Thyroid gland (tissue), 4 donors: ENCODE results near the gene CST2. TPM values are rescaled to one million over a fixed set of nuclear protein-coding genes. Genes with fewer than 3 reads are reported as not detected.
"Not testable (repeated sequence)": the region's sequence is repeated elsewhere in the genome, so short reads cannot be mapped to it uniquely, and the experiment has no call there.

Experiments
- DNase-seq, 2 donors: peaks; one replicate each; pipeline ENCODE4 v3.0.0-alpha.2; 2019
- H3K27ac ChIP-seq, 3 donors: fragments of 200-600 bp; sonication (generic); 1 replicate in 2 of 3; 2 replicates in 1 of 3; pipeline ENCODE4 v1.5.1; 2016 to 2019; ENCODE audit warnings: mild to moderate bottlenecking in 1 of 3, moderate library complexity in 1 of 3
- H3K27me3 ChIP-seq: fragments of 200-600 bp; sonication (generic); one replicate; pipeline ENCODE4 v1.5.1; 2019
- H3K36me3 ChIP-seq, 2 donors: fragments of 200-600 bp; sonication (generic); one replicate each; pipeline ENCODE4 v1.5.1; 2016 to 2019
- H3K4me1 ChIP-seq, 2 donors: fragments of 200-600 bp; sonication (generic); one replicate each; pipeline ENCODE4 v1.5.1; 2017 to 2019
- H3K4me3 ChIP-seq, 3 donors: fragments of 200-600 bp; sonication (generic); replicated peaks in 1 of 3; 1 replicate in 2 of 3; 2 replicates in 1 of 3; pipeline ENCODE4 v1.5.1; 2016; ENCODE audit warnings: mild to moderate bottlenecking in 1 of 3
- H3K9me3 ChIP-seq: fragments of 200-600 bp; sonication (generic); one replicate; pipeline ENCODE4 v1.5.1; 2017
- CTCF ChIP-seq, 6 experiments: fragments of 200-600 bp in 3 of 6; fragments of 450-650 bp in 3 of 6; sonication (generic) in 3 of 6; IDR thresholded peaks; one replicate each; pipeline ENCODE4 v1.5.1; 2016 to 2019; ENCODE audit warnings: antibody characterized with exemption in 6 of 6, mild to moderate bottlenecking in 2 of 6, inconsistent platforms in 1 of 6, moderate library complexity in 1 of 6
- POLR2A ChIP-seq, 2 donors: fragments of 450-650 bp; IDR thresholded peaks; one replicate each; pipeline ENCODE4 v1.6.1; 2017; ENCODE audit warnings: antibody characterized with exemption in 2 of 2, mild to moderate bottlenecking in 2 of 2, moderate library complexity in 1 of 2
- WGBS, 2 donors: methylation state at CpG; one replicate each; pipeline ENCODE4 v1.1.5; 2017; 5-methylcytosine and 5-hydroxymethylcytosine counted together
- intact Hi-C: fragments of 100-400 bp; cut with DNase I; formaldehyde crosslinking; loops from one replicate; pipeline ENCODE4 v1.15.1; 2023
- total RNA-seq, 4 donors: library from RNA; depleted of rRNA; stranded (reverse); fragments of >200 nt; gene quantifications; one replicate each; pipeline ENCODE4 v1.2.3, GENCODE V29; 2016

The CST2 gene
- total RNA-seq, 4 donors from 2014 or later, result not detected

- WGBS, 2 donors, result 29 to 42% methylated on average over 4 of the region's 4 CpGs
Observed at GRCh38 chr20:23870461-23870860, 43.9 kb upstream of the CST2 start.

GRCh38 chr20:23869520-23869919 is 43.0 kb upstream of the CST2 start:
- WGBS, 2 donors, result 70 to 82% methylated on average over 1 to 2 of the region's 2 CpGs
- H3K4me1 ChIP-seq, result no peaks in the 10 kb centered on the region
- intact Hi-C loops, result no loop called here
- TF ChIP-seq CTCF (IDR thresholded peaks at IDR 0.05) (no peak), POLR2A (IDR thresholded peaks at IDR 0.05) (no peak)
- no peaks in the 10 kb centered on the region for H3K27me3 ChIP-seq
- H3K27ac ChIP-seq, result no peak overlapping the region
- H3K9me3 ChIP-seq, result no peaks in the 10 kb centered on the region
- no peaks in the 10 kb centered on the region for H3K36me3 ChIP-seq
- no peak overlapping the region for H3K4me3 ChIP-seq
- no peak for DNase-seq

More at GRCh38 chr20:23870461-23870860, 43.9 kb upstream of the CST2 start:
- Histone ChIP-seq H3K4me1 (no peaks in the 10 kb centered on the region), H3K9me3 (no peaks in the 10 kb centered on the region), H3K4me3 (no peak overlapping the region), H3K36me3 (no peaks in the 10 kb centered on the region), H3K27me3 (no peaks in the 10 kb centered on the region), H3K27ac (no peak overlapping the region)
- TF ChIP-seq POLR2A (IDR thresholded peaks at IDR 0.05) (no peak), CTCF (IDR thresholded peaks at IDR 0.05) (no peak)
- DNase-seq, result no peak
- intact Hi-C loops, result no loop called here

GRCh38 chr20:23868321-23868720 is 41.8 kb upstream of the CST2 start:
- Histone ChIP-seq H3K36me3 (no peaks in the 10 kb centered on the region), H3K4me1 (no peaks in the 10 kb centered on the region), H3K4me3 (no peak overlapping the region), H3K27ac (no peak overlapping the region), H3K9me3 (no peaks in the 10 kb centered on the region), H3K27me3 (no peaks in the 10 kb centered on the region)
- WGBS, 2 donors, result 40 to 41% methylated on average over 5 of the region's 5 CpGs
- TF ChIP-seq POLR2A (IDR thresholded peaks at IDR 0.05), result no peak
- no peak for TF ChIP-seq CTCF (IDR thresholded peaks at IDR 0.05)
- DNase-seq, result no peak
- intact Hi-C loops, result no loop called here

GRCh38 chr20:23867152-23867776 is 40.7 kb upstream of the CST2 start:
- intact Hi-C loops, result no loop called here

GRCh38 chr20:23860771-23861170 is 34.2 kb upstream of the CST2 start:
- H3K9me3 ChIP-seq, H3K27ac ChIP-seq, H3K36me3 ChIP-seq, intact Hi-C loops, H3K4me3 ChIP-seq, H3K4me1 ChIP-seq, H3K27me3 ChIP-seq, DNase-seq: not testable (repeated sequence)
- WGBS, 2 donors, result 33 to 41% methylated on average over 9 to 10 of the region's 10 CpGs

More at GRCh38 chr20:23867152-23867776, 40.7 kb upstream of the CST2 start:
- DNase-seq, result no peak
- H3K4me3 ChIP-seq, result no peak overlapping the region
- TF ChIP-seq POLR2A (IDR thresholded peaks at IDR 0.05), result no peak
- TF ChIP-seq CTCF (IDR thresholded peaks at IDR 0.05), result no peak
- no peaks in the 10 kb centered on the region for H3K27me3 ChIP-seq
- no peaks in the 10 kb centered on the region for H3K9me3 ChIP-seq
- 63 to 64% methylated on average over 9 of the region's 9 CpGs for WGBS, 2 donors
- H3K36me3 ChIP-seq, result no peaks in the 10 kb centered on the region
- H3K27ac ChIP-seq, result no peak overlapping the region
- H3K4me1 ChIP-seq, result no peaks in the 10 kb centered on the region
